Measurements from ENCODE around the gene APOBR.
A peak's percentile ranks its signal among the peaks of the same experiment; 100 is the strongest.
"Not testable (repeated sequence)": the region's sequence is repeated elsewhere in the genome, so short reads cannot be mapped to it uniquely, and the experiment has no call there.

The APOBR gene

GRCh38 chr16:28494121-28494851, at the start of gene APOBR:
APOBR (plus strand) TSS chr16:28494643; CDS start chr16:28494682, 39 bp downstream.
- DNase-seq (ENCODE audit: low read depth in 2 of 2) = peak; percentile 75 to 83

GRCh38 chr16:28446388-28446787, 48.1 kb upstream of the APOBR start:
- DNase-seq (ENCODE audit: low read depth in 2 of 2) = not testable (repeated sequence)

- DNase-seq (ENCODE audit: low read depth in 2 of 2) = not testable (repeated sequence)
Observed at GRCh38 chr16:28447081-28447480, 47.4 kb upstream of the APOBR start.

GRCh38 chr16:28473714-28474265, 20.7 kb upstream of the APOBR start:
- DNase-seq (ENCODE audit: low read depth in 2 of 2) = no peak

GRCh38 chr16:28475221-28475620, 19.2 kb upstream of the APOBR start:
- no peak for DNase-seq (ENCODE audit: low read depth in 2 of 2)

- no peak for DNase-seq (ENCODE audit: low read depth in 2 of 2)
Observed at GRCh38 chr16:28477311-28477920, 17.0 kb upstream of the APOBR start.

GRCh38 chr16:28478506-28479180, 15.8 kb upstream of the APOBR start:
- no peak for DNase-seq (ENCODE audit: low read depth in 2 of 2)

GRCh38 chr16:28482026-28482425, 12.4 kb upstream of the APOBR start:
- no peak for DNase-seq (ENCODE audit: low read depth in 2 of 2)

- DNase-seq (ENCODE audit: low read depth in 2 of 2) = not testable (repeated sequence)
Observed at GRCh38 chr16:28483361-28483760, 11.1 kb upstream of the APOBR start.

GRCh38 chr16:28486266-28486665, 8.2 kb upstream of the APOBR start:
- DNase-seq (ENCODE audit: low read depth in 2 of 2) = no peak

GRCh38 chr16:28491230-28491969, 3.0 kb upstream of the APOBR start:
- DNase-seq (ENCODE audit: low read depth in 2 of 2) = no peak

- peak; percentile 72 to 80 for DNase-seq (ENCODE audit: low read depth in 2 of 2)
Observed at GRCh38 chr16:28491970-28492474, 2.4 kb upstream of the APOBR start, which contains the start of gene CLN3. CLN3 (minus strand) TSS chr16:28492074; CDS start chr16:28491759, 315 bp downstream.

GRCh38 chr16:28492511-28492910, 1.9 kb upstream of the APOBR start:
- DNase-seq (ENCODE audit: low read depth in 2 of 2) = no peak

GRCh38 chr16:28495098-28495793, 803 bp downstream of the APOBR start:
- no peak for DNase-seq (ENCODE audit: low read depth in 2 of 2)

- no peak for DNase-seq (ENCODE audit: low read depth in 2 of 2)
Observed at GRCh38 chr16:28495795-28496749, 1.6 kb downstream of the APOBR start.

- no peak for DNase-seq (ENCODE audit: low read depth in 2 of 2)
Observed at GRCh38 chr16:28496844-28497243, 2.4 kb downstream of the APOBR start.

- DNase-seq (ENCODE audit: low read depth in 2 of 2) = no peak
Observed at GRCh38 chr16:28497386-28497785, 2.9 kb downstream of the APOBR start.

GRCh38 chr16:28497861-28498599, 3.6 kb downstream of the APOBR start:
- DNase-seq (ENCODE audit: low read depth in 2 of 2) = no peak
